PC-3 (cell line): ENCODE data around the gene RSPO4. TPM values are rescaled to one million over a fixed set of nuclear protein-coding genes. Genes with fewer than 3 reads are reported as not detected.

Experiments used
- ATAC-seq: fragments of 200-7000 bp; cut with Tn5 transposase; 2 replicates; pipeline ENCODE4 v1.9.1; 2020; ENCODE audit warnings: mild to moderate bottlenecking, moderate library complexity
- BruUV-seq: library from RNA; stranded (reverse); fragments of 400-500 nt; replicated peaks from 2 replicates; lab custom pipeline; 2021; lab: Mats Ljungman, UMichigan
- CTCF ChIA-PET: fragments of 300-600 bp; sonication (Branson Sonifier 250); formaldehyde crosslinking; loops from one replicate; lab custom pipeline; 2022; ENCODE audit warnings: antibody characterized with exemption; lab: Charles Lee
- POLR2A ChIA-PET: fragments of 300-600 bp; sonication (Branson Sonifier 250); formaldehyde crosslinking; loops from one replicate; lab custom pipeline; 2022; ENCODE audit warnings: antibody characterized with exemption; ENCODE audit not compliant: unreplicated experiment; lab: Charles Lee
- DNase-seq: peaks from one replicate; pipeline ENCODE4 v3.0.0-alpha.2; 2015
- H2AFZ ChIP-seq: fragments of 300-600 bp; sonication (generic); 2 replicates; pipeline ENCODE4 v1.6.0; 2016; ENCODE audit warnings: antibody characterized with exemption, low read length
- H3F3A ChIP-seq: fragments of 300-600 bp; sonication (generic); one replicate; pipeline ENCODE4 v1.6.0; 2017; ENCODE audit warnings: antibody characterized with exemption, low read length, control low read depth, mild to moderate bottlenecking; ENCODE audit not compliant: unreplicated experiment
- H3K27ac ChIP-seq: fragments of 300-600 bp; sonication (generic); 2 replicates; pipeline ENCODE4 v1.5.1; 2016; ENCODE audit warnings: mild to moderate bottlenecking, low read length
- H3K27me3 ChIP-seq: fragments of 300-600 bp; sonication (generic); 2 replicates; pipeline ENCODE4 v1.6.1; 2016; ENCODE audit warnings: low read length, mixed read lengths
- H3K36me3 ChIP-seq: fragments of 300-600 bp; sonication (generic); 2 replicates; pipeline ENCODE4 v1.6.1; 2016; ENCODE audit warnings: low read depth, mixed run types, low read length, mixed read lengths
- H3K4me1 ChIP-seq: fragments of 300-600 bp; sonication (generic); 2 replicates; pipeline ENCODE4 v1.5.1; 2016; ENCODE audit warnings: low read length; ENCODE audit not compliant: insufficient read depth
- H3K4me2 ChIP-seq: fragments of 300-600 bp; sonication (generic); 2 replicates; pipeline ENCODE4 v1.6.0; 2016; ENCODE audit warnings: low read length
- H3K4me3 ChIP-seq: fragments of 300-600 bp; sonication (generic); 2 replicates; pipeline ENCODE4 v1.5.1; 2016; ENCODE audit warnings: mild to moderate bottlenecking, low read length, mixed read lengths
- H3K79me2 ChIP-seq: fragments of 300-600 bp; sonication (generic); 2 replicates; pipeline ENCODE4 v1.6.1; 2017; ENCODE audit warnings: low read length, mixed read lengths
- H3K9ac ChIP-seq: fragments of 300-600 bp; sonication (generic); 2 replicates; pipeline ENCODE4 v1.6.0; 2016; ENCODE audit warnings: mild to moderate bottlenecking, low read length
- H3K9me2 ChIP-seq: fragments of 300-600 bp; sonication (generic); replicated peaks from 2 replicates; pipeline ENCODE4 v1.6.1; 2016; ENCODE audit warnings: mixed run types, low read length, mixed read lengths
- H3K9me3 ChIP-seq: fragments of 300-600 bp; sonication (generic); 2 replicates; pipeline ENCODE4 v1.6.1; 2016; ENCODE audit warnings: low read length, mixed read lengths
- H4K20me1 ChIP-seq: fragments of 300-600 bp; sonication (generic); 2 replicates; pipeline ENCODE4 v1.6.1; 2016; ENCODE audit warnings: low read length, mixed read lengths
- EZH2 ChIP-seq: fragments of 300-600 bp; sonication (generic); IDR thresholded peaks from one replicate; pipeline ENCODE4 v1.6.1; 2017; ENCODE audit warnings: antibody characterized with exemption, mild to moderate bottlenecking, low read length; ENCODE audit not compliant: unreplicated experiment
- EZH2phosphoT487 ChIP-seq: fragments of 300-600 bp; sonication (generic); IDR thresholded peaks from 2 replicates; pipeline ENCODE4 v1.6.1; 2018; ENCODE audit warnings: mild to moderate bottlenecking, antibody characterized with exemption, low read length, borderline replicate concordance
- intact Hi-C: fragments of 100-400 bp; cut with micrococcal nuclease; formaldehyde crosslinking; loops from 2 replicates; pipeline ENCODE4 v1.9.0; 2023
- total RNA-seq: library from RNA; depleted of rRNA; stranded (reverse); fragments of >200 nt; gene quantifications from 2 replicates; pipeline ENCODE4 v1.2.3, GENCODE V29; 2014
- TF ChIP-seq, protein P1 (sequence below): fragments of 300-600 bp; sonication (generic); conservative IDR thresholded peaks from 2 replicates; pipeline ENCODE4 v1.5.1; 2017; ENCODE audit warnings: antibody characterized with exemption, low read depth, mild to moderate bottlenecking, low read length

The RSPO4 gene
- total RNA-seq, 1 experiment from 2014 or later = not detected

DNA sequence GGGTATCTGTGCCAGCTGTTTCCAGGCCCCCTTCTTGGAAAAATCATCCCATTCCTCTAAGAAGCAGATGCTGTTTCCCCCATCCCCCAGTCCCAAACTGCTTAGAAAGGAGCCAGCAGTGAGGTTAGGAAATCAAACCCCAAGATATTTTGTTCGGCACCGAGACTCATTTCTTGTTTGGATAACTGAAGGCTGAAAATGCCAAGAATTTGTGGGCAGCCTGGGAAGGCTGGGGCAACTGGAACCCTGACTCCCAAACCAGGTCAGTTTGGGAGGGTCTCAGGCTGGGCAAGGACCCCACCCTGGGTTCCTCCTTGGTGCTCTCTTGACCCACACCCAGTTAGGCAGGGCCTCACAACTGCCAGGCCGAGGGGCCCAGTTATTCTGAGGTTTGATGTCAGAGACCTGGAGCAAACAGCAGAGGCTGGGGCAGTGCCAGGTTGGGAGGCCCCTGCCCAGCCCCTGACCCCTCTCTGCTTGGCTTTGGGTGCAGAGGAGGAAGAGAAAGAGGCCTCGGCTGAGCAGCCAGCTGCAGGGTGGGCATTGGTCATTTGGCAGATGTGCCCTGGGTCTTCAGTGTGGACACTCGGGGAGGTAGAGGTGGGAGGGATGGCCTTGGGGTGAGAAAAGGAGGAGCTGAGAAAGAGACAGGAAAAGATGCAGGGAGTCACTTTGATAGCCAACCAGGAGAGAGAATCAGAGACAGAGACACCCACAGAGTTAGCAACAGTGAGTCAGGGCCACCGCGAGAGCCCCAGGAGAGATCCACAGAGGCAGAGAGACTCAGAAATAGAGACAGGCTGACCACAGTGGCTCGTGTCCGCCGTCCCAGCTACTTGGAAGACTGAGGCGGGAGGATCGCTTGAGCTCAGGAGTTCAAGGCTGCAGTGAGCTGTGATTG lies 91.0 kb downstream of the RSPO4 start:
- no peak for ATAC-seq
- POLR2A ChIA-PET = no interaction called here
- Histone ChIP-seq H3K4me2 (no peak overlapping the region), H3F3A (no peaks in the 10 kb centered on the region), H2AFZ (no peak overlapping the region), H3K9me2 (no peaks in the 10 kb centered on the region), H3K27me3 (peaks cover 52% of the 10 kb centered on the region), H3K27ac (no peak overlapping the region), H3K4me1 (no peaks in the 10 kb centered on the region), H3K4me3 (no peak overlapping the region), H3K79me2 (no peaks in the 10 kb centered on the region), H3K9me3 (no peaks in the 10 kb centered on the region), H3K9ac (no peak overlapping the region), H4K20me1 (no peaks in the 10 kb centered on the region), H3K36me3 (no peaks in the 10 kb centered on the region)
- no TSS peak for BruUV-seq
- DNase-seq = no peak
- intact Hi-C loops = no loop called here
- TF ChIP-seq, protein P1, sequence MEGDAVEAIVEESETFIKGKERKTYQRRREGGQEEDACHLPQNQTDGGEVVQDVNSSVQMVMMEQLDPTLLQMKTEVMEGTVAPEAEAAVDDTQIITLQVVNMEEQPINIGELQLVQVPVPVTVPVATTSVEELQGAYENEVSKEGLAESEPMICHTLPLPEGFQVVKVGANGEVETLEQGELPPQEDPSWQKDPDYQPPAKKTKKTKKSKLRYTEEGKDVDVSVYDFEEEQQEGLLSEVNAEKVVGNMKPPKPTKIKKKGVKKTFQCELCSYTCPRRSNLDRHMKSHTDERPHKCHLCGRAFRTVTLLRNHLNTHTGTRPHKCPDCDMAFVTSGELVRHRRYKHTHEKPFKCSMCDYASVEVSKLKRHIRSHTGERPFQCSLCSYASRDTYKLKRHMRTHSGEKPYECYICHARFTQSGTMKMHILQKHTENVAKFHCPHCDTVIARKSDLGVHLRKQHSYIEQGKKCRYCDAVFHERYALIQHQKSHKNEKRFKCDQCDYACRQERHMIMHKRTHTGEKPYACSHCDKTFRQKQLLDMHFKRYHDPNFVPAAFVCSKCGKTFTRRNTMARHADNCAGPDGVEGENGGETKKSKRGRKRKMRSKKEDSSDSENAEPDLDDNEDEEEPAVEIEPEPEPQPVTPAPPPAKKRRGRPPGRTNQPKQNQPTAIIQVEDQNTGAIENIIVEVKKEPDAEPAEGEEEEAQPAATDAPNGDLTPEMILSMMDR = no peak
- TF ChIP-seq EZH2 = no peak
- TF ChIP-seq EZH2phosphoT487 = no peak
- CTCF ChIA-PET = no interaction called here

DNA sequence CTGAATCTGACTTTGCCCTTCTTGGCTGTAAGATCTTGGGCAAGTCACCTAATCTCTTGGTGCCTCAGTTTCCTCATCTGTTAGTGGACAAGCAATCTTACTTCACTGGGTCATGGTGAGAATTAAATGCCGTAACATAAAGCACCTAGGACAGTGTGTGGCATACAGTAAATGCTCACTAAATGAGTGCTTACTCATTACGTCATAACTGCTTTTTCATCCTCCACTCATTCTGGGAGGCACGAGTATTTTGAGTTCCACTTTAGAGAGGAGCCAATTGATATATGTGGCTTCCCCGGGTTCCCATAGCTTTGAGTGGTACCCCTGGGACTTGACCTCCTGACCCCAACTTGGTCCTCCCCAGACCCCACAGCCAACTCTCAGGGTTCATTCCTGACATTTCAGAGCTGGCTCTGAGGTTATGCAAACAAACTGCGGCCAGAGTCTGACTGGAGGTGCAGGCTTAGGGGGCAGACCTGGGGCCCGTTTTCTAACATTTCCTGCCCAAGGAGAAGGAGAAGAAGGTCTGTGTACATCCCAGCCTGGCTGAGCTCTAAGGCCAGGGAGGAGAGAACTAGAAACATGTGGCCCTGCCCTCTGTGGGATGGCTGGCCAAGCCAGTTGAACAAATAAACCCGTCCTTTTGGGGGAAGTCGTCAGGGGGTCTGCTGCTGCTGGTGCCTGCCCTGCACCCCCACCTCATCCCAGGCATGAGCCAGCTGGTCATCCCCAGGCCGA lies 91.8 kb downstream of the RSPO4 start:
- no peaks in the 10 kb centered on the region for H3K79me2 ChIP-seq
- H3K9ac ChIP-seq = no peak overlapping the region
- ChIA-PET POLR2A (no interaction called here), CTCF (no interaction called here)
- no peaks in the 10 kb centered on the region for H3K36me3 ChIP-seq
- no peaks in the 10 kb centered on the region for H3K9me2 ChIP-seq
- H3F3A ChIP-seq = no peaks in the 10 kb centered on the region
- H3K4me3 ChIP-seq = no peak overlapping the region
- peaks cover 44% of the 10 kb centered on the region for H3K27me3 ChIP-seq
- H2AFZ ChIP-seq = no peak overlapping the region
- no peak for TF ChIP-seq EZH2
- TF ChIP-seq, protein P1 = no peak
- no peak for TF ChIP-seq EZH2phosphoT487
- DNase-seq = no peak
- intact Hi-C loops = no loop called here
- H3K4me1 ChIP-seq = no peaks in the 10 kb centered on the region
- H3K9me3 ChIP-seq = no peaks in the 10 kb centered on the region
- H3K27ac ChIP-seq = no peak overlapping the region
- no TSS peak for BruUV-seq
- H4K20me1 ChIP-seq = no peaks in the 10 kb centered on the region
- ATAC-seq = no peak
- no peak overlapping the region for H3K4me2 ChIP-seq
